Hematopoietic multipotent progenitor cell treated with erythropoietin and hydrocortisone succinate and interleukin-3 and kit ligand, for 6 days (in vitro differentiated cells): Measurements from ENCODE around the gene RNF208.

Experiments
- DNase-seq: peaks from one replicate; pipeline ENCODE4 v3.0.0-alpha.2; 2015

Gene RNF208

GRCh38 chr9:137211532-137211931 is 10.5 kb downstream of the RNF208 start:
- no peak for DNase-seq

DNA sequence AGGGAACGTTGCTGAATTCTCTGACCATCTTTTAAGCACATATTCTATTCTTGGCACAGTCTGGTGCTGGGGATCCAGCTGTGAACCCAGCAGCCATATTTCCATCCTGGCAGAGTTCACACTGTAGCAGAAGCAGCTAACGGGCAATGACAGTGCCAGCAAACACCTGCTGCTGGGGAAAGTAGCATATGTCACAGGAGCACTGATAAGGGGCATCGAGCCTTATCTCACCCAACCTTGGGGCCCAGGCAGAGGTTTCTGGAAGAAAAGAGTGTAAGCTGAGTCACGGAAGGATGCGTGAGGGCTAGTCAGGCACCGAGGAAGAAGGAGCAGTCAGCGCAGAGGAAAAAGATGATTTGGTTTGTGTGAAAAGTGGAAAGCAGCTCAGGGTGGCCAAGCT is 15.4 kb downstream of the RNF208 start:
- peak; percentile 61 for DNase-seq

GRCh38 chr9:137205126-137206069 is 16.6 kb downstream of the RNF208 start, which contains the start of the genes NDOR1 and TMEM203:
NDOR1 (plus strand) TSS chr9:137205700; CDS start chr9:137205778, 78 bp downstream.
TMEM203 (minus strand) TSS chr9:137205648; CDS start chr9:137205414, 234 bp downstream.
- DNase-seq, result peak; percentile 95

GRCh38 chr9:137204731-137205125 is 17.3 kb downstream of the RNF208 start:
- no peak for DNase-seq

DNA sequence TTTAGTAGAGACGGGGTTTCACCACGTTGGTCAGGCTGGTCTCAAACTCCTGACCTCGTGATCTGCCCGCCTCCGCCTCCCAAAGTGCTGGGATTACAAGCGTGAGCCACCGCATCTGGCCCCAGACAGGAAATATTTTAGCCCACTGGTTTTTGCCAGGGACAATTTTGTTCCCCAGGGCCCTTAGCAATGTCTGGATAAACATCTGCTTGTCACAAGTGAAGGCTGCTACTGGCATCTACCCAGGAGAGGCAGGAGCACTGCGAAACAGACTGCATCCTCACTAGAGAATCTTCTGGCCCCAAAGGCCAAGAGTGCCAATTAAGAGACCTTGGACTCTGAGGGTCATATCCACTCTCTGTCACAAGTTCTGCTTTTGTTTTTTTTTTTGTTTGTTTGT is 19.1 kb downstream of the RNF208 start:
- peak; percentile 43 for DNase-seq

DNA sequence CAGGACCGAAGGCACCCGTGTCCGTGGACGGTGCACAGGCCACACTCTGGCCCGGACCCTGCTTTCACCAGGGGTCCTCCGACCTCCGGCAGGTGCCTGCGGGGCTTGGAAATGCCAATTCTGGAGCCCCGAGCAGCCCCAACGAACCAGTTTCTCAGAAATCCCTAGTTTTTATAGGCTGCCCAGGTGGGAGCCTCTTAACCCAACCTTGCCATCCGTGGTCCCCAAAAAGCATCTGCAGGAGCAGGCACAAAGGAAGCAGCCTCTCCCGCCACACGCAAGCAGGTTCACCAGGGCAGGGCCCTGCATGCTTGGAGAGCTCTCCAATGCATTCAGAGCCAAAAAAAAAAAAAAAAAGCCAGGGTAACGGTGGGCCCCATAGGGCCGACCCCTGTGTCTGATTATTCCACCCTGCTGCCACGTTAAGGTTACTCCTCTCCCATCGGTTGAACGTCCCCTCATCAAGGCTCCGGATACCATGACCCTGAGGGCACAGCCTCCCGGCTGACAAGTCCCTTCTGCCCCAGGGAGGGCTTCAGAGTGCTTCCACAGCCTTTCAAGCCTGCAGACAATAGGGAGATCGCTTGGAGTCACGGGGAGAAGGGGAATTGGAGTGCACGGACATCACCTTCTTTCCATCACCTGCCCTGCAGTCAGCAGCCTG is 20.7 kb downstream of the RNF208 start:
- DNase-seq, result no peak

DNA sequence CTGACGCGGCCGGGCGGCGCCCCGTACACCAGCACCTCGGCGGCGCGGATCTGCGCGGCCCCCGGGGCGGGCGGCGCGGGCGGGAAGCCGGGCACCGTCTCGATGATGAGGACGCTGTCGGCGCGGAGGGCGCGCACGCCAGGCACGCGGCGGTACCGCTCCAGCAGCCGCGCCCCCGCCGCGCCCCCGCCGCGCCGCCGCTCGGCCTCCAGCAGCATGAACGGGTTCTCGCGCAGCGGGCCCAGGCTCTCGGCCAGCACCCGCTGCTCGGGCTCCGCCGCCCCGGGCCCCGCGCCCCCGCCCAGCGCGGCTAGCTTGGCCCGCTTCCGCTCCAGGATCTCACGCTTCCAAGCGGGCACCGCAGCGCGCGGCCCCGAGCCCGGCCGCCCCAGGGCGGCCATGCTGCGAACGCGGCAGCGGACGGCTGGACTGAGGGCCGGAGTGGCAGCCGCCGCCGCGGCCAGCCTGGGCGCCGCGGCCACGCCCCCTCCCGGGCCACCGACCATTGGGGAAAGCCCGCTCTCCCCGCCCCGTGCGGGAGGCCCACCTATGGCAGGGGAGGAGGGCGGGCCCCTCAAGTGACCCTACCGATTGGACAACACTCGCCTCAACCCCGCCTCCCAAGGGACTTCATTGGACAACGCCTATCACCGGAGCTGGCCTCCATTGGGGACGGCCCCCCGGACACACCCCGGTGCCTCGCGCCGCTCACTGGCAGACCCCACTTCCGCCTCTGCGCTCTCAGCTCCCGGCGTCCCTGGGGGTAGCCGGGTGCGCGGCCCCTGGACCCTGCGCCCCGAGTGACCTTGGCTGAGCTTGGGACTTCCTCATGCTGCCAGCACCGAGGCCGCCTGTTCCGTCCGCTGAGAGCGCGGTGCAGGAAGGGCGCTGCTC is 21.5 kb downstream of the RNF208 start, which contains the start of gene TPRN:
TSS of gene TPRN (minus strand) at position 431 of the 894 bp plus-strand sequence. CDS start at position 401, 30 bp downstream.
- DNase-seq, result peak; percentile 100

DNA sequence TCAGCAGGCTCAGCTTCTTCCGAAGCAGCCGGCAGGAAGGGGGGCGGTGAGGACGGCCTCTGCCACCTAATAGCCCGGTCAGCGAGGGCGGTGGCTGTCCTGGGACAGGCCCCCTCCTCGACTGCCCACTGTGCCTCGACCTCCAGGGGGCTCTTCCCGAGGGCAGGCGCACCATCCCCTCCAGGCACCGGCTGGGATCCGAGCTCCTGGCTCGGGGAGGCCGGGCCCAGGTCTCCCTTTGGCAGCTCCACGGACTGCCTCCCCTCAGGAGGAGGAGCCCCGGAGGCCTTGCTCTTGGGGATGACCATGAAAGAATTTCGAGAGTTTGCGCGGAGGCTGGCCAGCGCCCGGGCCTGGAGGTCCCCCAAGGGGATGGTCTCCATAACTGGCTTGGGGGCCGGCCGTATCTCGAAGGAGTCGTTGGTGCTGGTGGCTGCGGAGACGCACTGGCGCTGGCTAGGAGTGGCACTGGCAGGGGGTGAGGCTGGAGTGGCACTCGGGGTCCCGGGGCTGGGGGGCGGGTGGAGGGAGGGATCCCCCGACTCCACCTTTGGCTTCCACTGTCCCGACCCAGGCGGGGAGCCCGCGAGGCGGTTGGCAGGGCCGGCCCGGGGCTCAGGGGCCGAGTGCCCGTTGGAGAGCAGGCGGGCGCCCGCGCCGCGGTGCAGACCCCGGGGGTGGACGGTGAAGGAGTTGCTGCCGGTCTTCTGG is 22.5 kb downstream of the RNF208 start:
- DNase-seq, result no peak

DNA sequence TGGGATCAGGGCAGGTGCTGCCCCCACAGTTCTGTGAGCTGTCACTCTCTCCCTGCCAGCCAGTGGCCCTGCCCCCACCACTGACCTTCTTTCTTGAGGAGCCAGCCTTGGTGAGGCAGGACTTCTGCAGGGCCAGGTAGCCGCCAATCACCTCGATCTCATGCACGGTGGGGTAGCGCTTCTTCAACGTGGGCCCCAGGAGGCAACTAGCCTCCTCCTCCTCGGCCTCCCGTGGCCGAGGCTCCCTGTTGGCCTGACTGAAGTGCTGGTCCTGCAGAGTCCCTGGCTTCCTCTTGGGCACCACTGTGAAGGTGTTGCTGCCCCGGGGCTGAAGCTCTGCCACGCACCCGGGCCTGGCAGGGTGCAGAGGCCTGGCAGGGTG is 23.1 kb downstream of the RNF208 start:
- DNase-seq, result no peak

DNA sequence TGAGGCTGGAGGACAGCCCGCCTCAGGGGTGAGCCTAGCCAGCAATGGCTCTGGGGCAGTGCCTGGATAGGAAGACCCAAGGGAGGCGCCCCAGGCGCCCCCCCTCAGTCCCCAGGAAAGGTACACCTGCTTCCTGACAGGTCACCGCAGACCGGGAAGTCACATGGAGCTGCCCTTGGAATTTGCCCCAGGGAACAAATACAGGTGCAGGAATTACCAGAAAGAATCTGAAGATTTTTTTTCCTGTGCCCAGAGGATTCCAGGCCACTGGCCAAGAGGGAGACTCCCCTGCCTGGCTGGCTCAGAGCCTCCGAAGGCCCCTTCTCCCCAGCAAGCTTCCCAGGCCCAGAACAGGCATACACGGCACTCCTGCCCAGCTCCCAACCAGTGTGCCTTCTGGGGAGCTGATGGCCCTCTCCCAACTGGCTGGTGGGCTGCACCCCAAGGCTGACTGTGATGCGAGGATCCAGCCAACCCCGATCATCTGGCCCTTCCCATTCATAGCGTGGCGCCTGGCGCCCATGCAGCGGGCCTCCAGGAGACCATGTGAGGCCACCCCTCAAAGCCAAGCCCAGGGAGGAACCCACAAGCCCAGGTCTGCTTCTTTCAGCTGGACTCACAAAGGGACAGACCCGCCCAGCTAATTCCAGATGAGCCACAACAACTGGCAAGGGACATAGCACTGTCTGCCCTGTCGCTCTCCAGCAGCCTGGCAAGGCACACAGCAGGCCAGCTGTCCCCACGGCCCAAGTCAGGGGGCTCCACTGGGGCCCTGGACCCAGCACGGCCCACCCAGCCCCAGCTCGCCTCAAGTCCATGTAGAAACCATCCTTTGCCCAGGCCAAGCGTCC is 23.8 kb downstream of the RNF208 start:
- DNase-seq, result no peak

GRCh38 chr9:137195525-137196220 is 26.4 kb downstream of the RNF208 start:
- DNase-seq, result no peak

DNA sequence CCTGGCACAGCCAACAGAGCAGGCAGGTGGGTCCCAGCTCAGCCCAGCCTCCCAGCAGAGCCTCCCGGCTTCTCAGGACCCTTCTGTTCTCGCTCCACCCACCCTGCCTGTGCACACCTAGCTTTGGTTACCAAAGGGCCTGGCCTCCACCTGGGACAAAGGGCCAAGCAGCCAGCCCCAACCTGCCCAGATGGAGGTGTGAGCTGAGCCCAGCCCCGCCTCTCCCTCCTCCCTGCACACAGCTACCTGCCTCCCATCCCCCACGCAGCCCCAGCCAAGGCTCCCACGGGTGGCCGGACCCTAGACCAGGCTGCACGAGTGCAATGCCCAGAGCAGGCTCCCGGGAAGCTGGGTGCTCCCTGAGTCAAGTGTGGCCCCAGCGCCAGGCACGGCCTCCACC is 27.1 kb downstream of the RNF208 start:
- DNase-seq, result no peak

- no peak for DNase-seq
Observed at GRCh38 chr9:137194388-137194787, 27.7 kb downstream of the RNF208 start.

DNA sequence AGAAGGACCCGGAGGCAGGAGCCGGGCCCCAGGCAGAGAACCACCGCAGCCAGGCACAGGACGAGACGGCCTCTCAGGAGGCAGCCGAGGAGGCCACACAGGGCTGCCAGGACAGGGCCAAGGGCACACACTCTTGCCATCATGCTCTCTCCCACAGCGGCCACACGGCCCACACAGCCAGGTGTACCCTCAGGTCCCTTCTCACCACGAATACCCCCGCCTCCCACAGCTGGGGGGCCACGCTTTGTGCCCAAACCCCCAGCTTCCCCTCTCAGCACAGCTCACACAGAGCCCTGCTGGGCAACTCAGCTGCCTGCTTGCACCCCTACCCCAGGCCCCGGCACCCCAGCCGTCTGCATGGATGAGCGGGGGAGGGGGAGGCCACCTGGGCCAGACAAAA is 28.3 kb downstream of the RNF208 start:
- no peak for DNase-seq

- no peak for DNase-seq
Observed at GRCh38 chr9:137192859-137193258, 29.2 kb downstream of the RNF208 start.

GRCh38 chr9:137192448-137192780 is 29.6 kb downstream of the RNF208 start:
- no peak for DNase-seq

GRCh38 chr9:137191691-137192447 is 30.2 kb downstream of the RNF208 start:
- DNase-seq, result no peak

DNA sequence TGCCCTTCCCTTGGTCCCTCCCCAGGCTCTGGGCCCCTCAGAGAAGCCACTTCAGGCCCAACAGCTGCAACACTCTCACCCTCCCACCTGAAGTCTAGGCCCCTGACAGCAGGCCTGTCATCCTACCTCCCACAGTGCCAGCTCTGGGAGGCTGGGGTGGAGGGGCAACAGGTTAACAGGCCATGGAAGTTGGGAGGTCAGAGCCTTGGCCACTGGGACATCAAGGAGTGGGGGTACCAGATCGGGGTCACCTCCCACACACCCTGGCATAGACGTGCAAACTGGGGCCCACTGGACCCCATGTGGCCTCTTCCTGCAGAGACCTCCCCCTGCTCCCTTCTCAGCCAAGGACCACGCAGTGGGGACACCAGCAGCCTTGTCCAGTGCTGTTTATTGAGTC is 30.8 kb downstream of the RNF208 start:
- no peak for DNase-seq

DNA sequence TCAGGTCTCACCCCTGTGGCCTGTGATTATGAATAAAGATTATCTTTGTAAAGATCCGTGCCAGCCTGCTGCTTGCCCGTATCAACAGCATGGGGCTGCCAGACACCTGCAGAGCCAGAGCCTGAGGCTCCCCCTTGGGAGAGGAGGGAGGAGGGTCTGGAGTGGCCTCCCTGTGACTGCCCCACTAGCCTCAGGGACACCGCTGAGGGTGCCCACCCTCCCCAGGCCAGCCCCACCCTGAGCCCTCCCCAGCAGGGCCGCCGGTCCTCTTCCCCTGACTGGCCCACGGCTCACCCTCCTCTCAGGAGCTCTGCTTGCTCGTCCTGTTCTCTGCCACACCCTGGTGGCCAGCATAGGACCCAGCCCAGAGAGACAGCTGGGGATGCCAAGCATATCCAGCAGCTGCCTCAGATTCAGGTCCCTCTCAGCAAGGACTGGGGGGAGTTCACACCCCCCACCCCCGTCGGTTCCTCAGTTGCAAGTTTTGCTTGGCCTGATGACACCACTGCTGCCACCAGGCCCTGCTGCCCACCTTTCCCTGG is 31.7 kb downstream of the RNF208 start:
- no peak for DNase-seq
